ELF-1 (cell line): Measurements from ENCODE around the gene TIMP1.
"Not testable (repeated sequence)": the region's sequence is repeated elsewhere in the genome, so short reads cannot be mapped to it uniquely, and the experiment has no call there.

Experiments used
- DNase-seq: peaks from one replicate; pipeline ENCODE4 v3.0.0-alpha.2; 2016; ENCODE audit warnings: low read depth, low spot score

TIMP1 gene

DNA sequence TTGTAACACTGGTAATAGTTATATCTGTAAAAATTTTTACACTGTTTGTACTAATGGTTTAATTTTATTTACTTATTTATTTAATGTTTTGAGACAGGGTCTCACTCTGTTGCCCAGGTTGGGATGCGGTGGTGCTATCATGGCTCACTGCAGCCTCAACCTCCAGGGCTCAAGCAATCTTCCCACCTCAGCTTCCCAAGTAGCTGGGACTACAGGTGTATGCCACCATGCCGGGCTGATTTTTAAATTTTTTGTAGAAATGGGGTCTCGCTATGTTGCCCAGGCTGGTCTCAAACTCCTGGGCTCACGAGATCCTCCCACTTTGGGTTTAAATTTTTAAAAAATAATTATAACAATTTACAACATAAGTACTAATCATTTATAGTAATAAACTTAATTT is 20.9 kb downstream of the TIMP1 start:
- not testable (repeated sequence) for DNase-seq

DNA sequence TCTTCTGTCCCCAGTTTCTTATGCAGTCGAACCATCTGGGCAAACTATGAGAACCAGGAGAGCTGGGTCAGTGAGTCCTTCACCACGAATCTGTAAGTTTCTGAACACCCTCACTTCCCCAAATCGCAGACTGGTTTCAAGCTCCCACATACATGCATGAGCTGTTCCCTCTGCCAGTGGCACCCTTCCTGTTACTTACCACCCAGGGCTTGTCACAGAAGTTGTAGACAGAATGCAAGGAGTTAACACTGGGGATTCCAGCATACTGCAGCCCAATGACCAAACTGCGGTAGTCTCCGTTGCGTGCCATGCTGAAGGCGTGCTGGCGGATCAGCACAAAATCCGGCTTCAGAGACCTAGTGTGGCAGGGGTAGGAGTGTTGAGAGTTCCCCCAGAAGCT is 22.8 kb downstream of the TIMP1 start:
- no peak for DNase-seq

DNA sequence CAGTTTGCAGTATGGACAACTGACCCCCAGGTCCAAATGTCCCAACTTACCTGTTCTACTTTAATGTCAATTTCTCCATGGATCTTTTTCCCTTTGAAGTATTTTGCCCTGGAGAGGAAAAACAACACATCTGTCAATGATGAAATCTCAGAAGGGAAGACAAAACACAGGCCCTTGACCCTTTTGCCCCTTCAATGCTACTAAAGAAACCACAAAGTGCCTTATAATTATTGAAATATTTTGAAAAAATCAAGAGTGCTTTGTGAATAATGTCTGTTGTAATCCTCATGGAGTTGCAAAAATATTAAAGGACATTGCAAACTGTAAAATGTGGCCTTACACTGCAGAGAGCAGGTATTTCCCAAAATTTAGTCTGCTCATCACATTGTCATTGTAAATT is 24.9 kb downstream of the TIMP1 start:
- DNase-seq, result no peak

DNA sequence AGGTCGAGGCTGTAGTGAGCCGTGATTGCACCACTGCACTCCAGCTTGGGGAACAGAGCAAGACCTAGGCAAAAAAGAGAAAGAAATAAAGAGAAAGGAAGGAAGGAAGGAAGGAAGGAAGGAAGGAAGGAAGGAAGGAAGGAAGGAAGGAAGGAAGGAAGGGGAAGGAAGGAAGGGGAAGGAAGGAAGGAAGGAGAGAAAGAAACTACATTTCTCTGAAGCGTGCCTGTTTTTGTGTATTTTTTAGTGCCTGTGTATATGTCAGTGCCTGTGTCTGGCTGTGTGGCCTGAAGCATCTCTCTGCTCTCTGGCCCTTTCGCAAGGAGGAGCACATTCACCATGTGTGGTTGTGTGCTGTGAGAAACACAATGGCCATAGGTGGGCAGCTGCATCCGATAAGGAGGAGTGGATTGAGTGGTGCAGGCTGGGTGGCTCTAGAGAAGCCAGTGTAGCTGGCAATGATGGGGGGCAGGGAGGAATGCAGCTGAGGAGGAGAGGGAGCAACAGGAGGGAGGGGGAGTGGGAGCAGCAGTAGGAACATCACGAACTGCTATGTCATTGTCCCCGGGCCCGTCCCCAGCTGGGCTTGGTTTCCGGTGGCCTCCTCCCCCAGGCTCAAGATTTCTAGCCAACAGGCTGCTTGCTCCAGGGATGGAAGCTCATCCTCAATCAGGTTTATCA is 26.0 kb downstream of the TIMP1 start:
- DNase-seq, result peak; percentile 76

DNA sequence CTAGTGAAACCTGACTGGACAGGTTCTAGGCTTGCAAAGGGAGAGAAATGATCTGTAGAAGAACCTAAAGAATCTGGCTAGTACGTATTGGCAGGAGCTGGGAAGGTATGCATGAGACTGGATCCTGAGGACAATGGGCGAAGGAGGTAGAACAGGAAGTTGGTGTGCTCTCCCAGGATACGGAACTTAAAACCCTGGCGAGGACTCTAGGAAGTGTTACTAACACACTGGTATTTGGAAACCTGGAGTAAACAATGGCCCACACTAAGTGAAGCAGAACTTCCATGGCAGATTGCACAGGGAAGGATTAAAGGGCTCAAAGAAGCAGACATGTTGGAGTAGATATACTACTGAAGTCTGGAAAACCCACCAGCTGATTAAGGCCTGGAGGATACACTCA is 28.3 kb downstream of the TIMP1 start:
- no peak for DNase-seq

DNA sequence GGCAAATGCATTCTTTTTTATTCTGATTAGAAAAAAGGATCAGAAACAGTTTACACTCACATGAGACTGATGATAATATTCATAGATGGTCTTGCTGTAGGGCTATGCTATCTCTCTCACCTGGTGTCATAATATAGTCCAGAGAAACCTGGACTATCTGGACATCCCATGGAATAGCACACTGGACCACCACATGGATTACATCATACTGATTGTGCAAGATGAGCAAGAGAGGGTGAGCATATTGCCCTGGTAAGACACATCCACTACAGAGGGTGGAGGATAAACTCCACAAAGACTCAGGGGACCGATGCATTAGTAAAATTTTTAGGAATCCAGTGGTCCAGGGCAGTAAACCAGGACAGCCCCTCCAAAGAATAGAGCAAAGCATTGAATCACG is 29.3 kb downstream of the TIMP1 start:
- DNase-seq, result no peak

DNA sequence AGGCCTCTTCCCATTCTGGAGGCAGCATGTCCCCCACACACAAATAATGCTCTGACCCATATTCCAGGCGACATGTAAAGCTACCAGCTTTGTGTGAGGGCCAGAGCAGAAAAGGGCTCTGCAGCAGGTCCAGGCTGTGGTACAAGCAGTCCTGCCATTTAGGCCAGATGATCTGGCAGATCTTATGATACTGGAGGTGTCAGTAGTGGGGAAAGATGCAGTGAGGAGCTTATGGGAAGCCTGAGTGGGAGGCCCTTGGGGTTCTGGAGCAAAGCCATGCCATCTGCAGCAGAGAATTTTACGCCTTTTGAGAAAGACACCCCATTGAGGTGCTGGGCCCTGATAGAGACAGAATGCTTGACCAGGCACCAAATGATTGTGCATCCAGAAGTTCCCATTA is 29.7 kb downstream of the TIMP1 start:
- DNase-seq, result no peak

DNA sequence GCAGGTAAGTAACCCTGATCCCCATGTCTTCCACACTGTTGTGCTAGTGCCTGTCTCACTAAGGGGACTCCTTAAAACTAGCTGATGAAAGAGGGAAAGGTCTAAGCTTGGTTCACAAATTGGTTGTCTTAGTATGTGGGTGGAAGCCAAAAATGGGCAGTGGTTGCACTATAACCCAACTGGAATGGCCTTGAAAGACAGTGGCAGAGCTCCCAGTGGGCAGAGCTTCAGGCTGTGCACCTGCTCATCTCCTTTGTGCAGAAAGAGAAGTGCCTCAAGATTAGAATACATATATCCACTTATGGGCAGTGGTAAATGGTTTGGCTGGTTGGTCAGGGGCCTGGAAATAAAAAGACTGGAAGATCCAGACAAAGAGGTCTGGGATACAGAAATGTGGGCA is 30.2 kb downstream of the TIMP1 start:
- DNase-seq, result no peak

DNA sequence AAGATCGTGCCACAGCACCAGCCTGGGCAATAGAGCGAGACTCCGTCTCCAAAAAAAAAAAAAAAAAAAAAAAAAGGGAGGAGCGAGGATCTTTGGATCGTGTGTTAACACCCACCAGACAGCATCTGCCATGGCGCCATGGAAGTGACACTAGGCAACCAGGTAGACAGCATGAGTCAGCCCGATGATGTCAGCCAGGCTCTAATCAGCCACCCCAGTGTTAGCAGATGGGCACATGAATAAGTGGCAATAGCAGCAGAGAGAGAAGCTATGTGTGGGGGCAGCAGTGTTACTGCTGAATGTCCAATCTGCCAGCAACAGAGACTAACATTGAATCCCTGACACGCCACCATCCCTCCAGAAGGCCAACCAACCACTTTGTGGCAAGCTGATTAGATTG is 30.8 kb downstream of the TIMP1 start:
- DNase-seq, result no peak

DNA sequence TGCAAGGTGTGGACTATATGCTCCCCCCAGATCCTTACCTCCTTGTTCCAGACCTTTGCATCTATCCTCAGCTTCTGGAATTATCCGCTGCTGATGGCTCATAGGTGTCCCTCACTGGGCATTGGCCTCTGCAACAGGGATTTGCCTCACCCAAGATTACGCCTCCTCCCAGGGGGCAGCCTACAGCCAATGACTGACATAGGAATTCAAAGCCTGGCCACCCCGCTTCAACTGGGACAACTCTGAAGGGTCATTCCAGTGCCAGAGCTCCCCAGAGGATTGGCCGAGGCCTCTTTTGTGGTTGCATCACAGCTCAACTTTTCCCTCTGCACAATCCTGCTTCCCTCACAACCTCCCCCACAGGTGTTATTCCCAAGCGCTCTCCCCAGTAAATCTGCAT is 32.4 kb downstream of the TIMP1 start:
- DNase-seq, result no peak

DNA sequence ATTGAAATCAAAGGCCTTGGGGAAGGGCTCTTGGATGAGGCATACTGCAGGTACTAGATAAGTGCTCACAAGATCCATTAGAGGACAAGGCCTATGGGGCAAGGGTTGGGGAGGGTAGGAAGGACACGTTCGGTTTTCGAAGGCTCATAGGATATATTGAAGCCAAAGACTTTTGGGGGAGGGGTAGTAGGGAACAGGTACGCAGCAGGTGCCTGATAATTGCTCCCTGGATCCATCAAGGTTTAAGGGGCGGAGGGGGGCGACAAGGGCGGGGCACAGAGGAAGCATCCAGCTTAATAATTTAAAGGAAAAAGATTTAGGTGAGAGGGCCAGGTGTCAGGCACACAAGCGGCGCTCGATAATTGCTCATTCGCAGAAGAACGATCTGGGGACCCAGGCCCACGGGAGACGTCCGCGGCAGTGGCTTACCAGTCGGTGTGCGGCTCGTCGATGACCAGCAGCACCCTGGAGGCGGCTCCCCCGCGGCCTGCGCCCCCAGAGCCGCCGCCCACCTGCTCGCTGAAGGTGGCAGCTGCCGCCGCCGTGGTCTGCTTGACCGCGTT is 36.8 kb downstream of the TIMP1 start:
- DNase-seq, result no peak

DNA sequence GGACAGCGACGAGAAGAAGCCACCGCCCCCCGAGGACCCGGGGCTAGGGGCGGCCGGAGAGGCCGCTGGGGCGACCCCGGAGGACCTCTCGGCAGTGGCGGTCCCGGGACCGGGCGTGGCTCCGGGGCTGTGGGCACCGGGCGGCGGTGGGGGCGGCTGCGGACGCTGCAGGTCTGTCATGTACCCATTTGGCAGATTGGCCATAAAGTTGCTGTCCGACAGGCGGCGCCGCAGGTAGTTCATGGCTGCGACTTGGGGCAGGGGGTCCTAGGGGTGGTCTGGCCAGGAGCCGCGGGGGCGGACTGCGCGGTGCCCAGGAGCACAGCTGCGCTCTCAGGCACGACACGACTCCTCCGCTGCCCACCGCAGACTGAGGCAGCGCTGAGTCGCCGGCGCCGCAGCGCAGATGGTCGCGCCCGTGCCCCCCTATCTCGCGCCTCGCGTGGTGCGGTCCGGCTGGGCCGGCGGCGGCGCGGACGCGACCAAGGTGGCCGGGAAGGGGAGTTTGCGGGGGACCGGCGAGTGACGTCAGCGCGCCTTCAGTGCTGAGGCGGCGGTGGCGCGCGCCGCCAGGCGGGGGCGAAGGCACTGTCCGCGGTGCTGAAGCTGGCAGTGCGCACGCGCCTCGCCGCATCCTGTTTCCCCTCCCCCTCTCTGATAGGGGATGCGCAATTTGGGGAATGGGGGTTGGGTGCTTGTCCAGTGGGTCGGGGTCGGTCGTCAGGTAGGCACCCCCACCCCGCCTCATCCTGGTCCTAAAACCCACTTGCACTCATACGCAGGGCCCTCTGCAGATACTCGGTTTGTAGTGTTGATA is 37.5 kb downstream of the TIMP1 start, which contains the start of gene SYN1:
Gene SYN1, minus strand, starts transcription at position 372 of the 817 bp plus-strand sequence. Its CDS starts 129 bp downstream, at position 243.
- DNase-seq, result peak; percentile 94

DNA sequence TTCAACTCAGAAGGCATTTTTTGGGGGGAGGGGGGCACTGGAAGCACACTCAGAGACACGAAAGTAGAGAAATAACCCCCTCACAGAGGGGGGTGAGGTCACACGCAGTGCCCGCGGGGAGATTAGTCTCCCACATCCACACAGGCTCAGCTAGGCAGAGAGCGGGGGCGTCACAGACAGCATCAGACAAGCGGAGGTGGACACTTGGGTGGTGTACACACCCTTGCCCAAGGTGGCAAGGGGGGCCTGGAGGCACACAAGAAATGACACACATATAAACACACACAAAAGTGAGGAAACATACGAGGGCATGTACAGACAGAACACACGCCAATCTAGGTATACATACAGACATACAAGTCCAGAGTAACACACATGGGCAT is 38.1 kb downstream of the TIMP1 start:
- no peak for DNase-seq

DNA sequence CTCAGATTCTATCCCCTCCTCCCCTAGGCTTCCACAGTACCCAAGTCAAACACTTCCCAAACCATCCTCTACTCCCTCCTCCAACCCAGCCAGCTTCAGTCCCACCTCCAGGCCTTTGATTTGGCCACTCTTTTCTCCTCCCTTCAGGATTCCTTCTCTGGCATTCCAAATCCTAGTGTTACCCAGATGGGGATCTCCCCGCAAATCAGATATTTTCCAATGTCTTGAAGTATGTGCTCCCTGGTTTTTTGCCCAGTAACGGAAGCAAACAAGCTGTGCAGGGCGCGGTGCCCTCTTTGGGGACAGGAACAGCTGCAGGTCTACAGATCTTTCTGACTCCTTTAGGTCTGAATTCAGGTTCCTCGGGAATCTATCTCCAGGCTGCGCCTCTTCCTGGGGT is 39.6 kb downstream of the TIMP1 start:
- no peak for DNase-seq

DNA sequence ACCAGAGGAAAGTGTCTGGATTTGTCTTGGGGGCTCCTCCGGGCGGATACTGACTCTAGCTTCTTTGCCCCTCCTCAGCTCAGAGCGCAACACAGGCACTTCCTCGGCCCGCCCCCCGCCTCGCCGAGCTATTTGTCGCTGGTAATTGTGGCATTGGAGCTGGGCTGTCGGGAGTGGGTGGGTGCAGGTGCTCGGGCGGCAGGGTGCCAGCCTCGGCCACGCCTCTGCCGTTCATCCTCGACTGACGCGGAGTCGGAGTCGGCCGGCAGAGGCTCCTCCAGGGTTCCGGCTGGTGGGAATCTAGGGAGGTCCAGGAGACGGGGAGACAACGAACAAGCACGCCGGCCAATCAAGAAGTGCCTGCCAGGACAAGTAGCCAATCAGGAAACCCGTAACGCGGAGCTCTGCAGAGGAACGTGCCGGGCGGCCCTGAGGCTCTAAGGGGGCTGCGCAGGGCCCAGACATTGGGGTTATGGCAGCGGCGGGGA is 41.3 kb downstream of the TIMP1 start:
- DNase-seq, result peak; percentile 94

DNA sequence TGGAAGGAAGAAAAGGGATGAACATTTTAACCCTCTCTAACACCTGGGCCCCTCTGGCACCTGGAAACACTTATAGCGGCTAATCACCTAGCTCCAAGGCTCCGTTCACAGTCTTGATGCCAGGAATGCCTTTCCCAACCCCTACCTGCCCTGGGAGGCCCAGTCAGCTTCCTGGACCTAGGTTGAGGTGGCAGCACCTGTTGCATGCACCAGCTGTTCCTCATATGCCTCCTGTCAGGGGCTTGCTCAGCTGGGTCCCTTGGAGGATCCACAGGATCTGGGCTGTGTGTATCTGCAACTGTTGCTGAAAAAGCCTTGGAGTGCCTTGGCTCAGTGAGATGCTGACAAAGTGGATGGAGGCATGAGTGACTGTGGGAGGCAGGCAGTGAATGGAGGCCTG is 43.1 kb downstream of the TIMP1 start:
- no peak for DNase-seq

DNA sequence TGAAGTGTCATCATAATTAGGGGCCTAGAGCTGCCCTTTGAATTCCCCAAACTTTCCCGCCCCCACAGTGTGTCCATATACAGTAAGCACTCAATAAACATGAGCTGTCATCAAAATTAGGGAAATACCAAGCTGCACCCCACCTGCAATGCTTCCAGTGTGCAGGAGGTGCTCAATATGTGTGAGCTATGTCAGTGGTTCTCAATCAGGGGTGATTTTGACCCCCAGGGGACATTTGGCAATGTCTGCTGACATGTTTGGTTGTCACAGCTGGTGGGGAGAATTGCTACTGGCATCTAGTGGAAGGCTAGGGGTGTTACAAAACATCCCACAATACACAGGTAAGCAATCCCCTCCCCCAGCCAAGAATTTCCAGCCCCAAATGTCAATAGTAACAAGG is 46.7 kb downstream of the TIMP1 start:
- DNase-seq, result peak; percentile 62

DNA sequence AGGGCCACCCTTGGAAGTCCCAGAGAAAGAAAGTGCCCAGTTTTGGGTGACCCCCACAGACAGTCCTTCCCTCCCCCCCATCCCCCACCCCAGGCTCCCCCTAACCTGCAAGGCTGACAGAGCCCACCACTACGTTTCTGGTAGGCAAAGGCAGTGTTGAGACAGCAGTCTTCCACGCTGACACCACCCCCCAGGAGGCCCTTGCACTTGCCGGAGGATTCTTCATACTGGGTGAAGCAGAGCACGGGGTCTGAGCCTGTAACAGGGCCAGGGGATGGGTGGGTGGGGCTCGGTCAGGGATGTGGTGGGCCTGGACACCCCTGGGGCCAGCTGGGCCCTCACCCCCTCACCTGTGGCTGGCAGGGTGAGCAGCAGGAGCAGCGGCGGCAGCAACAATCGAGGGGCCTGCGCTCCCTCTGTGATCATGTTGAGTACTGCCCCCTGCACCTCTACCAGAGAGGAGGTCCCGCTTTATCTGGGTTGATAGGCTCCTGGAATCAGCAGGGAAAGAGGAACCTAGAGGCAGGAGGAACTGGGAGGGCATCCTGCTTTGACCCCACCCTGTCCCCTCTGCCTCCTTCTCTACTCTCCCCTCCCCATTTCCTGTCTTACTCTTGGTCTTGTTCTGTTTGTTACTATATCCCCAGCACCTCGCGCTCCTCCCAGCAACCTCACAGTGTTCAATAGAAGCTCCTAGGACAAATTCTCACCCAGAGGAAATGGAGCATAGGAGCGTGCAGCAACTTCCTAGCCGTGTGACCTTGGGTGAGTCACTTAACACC is 47.4 kb downstream of the TIMP1 start, which contains the start of gene CFP:
Gene CFP, minus strand, starts transcription at position 512 of the 782 bp plus-strand sequence. Its CDS starts 86 bp downstream, at position 426.
- no peak for DNase-seq

DNA sequence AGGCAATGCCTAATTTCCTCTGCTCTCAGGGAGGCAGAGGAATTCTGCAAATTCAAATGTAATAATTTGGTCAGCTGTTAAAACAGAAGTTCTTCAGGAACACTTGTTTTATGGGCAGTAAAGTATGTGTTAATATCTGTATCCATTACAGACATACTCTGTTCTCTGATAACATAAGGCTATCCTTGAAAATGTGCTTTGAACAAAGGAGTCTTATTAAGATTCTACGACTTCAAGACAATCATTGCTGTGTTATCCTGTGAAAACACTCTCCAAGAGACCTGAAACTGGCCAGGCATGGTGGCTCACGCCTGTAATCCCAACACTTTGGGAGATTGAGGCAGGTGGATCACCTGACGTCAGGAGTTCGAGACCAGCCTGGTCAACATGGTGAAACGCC is 49.4 kb downstream of the TIMP1 start:
- no peak for DNase-seq

DNA sequence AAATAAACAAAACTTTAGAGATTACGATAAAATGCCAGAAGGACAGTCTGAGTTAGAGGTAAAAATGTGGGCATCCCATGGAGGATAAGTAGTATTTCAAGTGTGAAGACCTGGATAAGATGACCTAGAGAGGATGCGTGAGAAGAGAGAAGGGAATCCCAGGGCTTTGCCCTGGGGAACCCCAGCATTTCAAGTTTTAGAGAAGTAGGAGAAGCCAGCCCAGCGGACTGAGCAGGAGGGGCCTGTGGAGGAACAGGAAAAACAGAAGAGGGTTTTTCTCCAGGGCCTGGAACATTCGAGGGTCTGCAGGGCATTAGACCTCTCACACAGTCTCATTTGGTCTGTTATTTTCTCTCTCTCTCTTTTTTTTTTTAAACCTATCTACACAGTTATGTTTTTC is 50.4 kb downstream of the TIMP1 start:
- DNase-seq, result no peak

DNA sequence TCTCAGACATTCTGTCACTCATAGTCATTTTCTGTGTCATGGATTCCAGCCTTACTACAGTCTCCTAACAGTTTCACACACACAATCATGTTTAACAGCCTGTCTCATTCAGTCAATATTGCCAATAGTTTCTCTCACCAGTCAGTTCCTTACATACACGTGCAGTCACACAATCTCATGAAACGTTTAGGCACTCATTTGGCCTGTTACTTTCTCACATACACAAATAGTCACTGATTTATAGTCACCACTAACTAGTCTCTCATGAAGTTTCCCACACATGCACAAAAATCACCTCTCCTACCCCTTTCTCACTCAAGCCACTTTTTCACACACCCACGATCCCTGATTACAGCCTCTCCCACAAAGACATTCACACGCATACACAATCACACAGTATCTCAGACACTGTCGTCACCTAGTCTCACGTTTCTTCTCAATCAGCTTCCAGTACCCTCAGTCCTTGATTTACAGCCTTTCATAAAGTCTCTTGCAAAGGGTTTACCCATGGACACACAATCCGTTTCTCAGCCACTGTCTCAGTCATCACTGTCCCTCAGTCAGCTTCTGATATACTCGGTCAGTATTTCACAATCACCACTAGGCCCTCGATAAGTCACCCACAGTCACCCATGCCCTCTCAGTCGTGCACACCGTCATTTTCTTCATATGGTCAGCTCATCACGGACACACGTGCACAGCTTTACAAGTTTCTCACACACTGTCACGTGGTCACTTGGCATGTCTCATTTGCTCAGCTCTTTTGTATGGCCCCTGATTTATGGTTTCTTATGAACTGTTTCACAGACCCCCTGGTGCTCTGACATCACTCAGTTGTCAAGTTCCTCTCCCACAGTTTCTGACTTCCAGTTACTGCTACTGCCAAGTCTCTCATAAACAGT is 51.7 kb downstream of the TIMP1 start:
- DNase-seq, result no peak
